NCI-H2081 treated with DMSO at 0.1 percent for 48 hours (cell line): ENCODE measurements around the gene HS3ST5.
"Not testable (repeated sequence)": the region's sequence is repeated elsewhere in the genome, so short reads cannot be mapped to it uniquely, and the experiment has no call there.

Experiments
- DNase-seq: peaks from one replicate; lab custom pipeline; 2025; lab: John Stamatoyannopoulos, UW

The HS3ST5 gene

DNA sequence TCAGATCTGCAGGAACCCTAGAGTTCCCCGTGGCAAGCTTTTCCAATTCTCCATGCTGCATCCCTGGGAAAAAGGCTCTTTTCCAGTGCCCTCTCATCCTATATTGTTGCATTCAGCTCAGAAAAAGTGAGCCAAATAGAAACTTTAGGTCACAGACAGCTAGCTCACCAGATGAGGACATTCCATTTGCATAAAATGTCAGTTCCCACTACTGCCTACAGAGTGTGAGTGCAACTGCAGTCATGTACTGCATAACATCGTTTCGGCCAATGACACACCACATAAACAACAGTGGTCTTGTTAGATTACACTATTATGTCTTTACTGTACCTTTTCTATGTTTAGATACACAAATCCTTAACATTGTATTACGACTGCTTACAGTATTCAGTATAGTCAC, 8.6 kb downstream of the HS3ST5 start:
- no peak for DNase-seq

DNA sequence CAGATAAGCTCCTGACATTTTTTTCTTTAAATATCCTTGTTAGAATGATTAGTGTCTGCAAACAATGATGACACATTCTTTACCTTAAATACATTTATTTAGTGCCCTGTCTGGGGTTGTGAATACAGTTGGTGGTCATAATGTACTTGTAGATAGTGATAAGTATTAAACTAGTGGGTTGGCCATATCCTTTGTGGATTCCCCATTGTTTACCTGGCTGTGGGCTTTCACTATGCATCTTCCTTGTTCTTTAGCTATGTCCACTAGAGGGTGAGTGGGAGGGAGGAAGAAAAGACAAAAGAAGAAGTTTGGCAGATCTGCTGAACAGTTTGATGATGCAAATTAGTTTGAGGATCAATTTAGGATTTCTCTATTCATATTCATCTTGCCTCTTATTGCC, 15.7 kb downstream of the HS3ST5 start:
- DNase-seq: no peak

DNA sequence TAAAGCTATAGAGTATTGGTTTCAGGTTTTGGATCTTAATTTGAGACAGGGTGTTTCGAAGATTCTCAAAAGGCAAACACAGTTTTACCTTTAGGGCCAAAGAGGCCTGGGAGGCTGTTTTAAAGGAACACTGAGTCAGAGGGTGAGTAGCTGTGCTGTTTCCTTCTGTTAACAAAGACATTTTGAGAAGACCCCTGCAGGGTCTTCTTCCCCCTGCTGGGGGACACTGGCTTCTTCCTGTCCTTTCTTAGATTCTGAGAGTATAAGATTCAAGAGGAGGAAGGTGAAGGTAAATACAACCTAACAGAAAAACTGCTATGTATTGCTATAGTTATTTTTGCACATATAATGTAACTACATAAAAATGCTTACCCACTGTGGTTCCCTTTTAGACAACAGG, 19.0 kb downstream of the HS3ST5 start:
- DNase-seq: no peak

DNA sequence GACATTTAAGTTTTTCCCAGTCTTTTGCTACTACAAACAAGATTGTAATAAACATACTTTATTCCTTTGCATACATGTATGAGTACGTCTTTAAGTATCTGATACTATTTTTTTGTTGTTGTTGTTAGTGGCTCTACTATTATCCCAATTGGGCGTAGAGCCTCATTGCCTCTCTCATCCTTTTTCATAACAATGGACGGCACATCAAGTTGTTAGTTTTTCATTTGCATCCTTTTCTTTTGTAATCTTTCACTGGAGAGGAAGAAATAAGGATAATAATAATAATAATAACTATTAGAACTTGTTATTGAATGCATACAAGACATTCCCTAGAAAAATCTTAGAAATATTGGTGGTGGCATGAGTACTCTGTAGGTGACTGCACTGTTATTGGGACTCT, 23.1 kb downstream of the HS3ST5 start:
- DNase-seq: no peak

DNA sequence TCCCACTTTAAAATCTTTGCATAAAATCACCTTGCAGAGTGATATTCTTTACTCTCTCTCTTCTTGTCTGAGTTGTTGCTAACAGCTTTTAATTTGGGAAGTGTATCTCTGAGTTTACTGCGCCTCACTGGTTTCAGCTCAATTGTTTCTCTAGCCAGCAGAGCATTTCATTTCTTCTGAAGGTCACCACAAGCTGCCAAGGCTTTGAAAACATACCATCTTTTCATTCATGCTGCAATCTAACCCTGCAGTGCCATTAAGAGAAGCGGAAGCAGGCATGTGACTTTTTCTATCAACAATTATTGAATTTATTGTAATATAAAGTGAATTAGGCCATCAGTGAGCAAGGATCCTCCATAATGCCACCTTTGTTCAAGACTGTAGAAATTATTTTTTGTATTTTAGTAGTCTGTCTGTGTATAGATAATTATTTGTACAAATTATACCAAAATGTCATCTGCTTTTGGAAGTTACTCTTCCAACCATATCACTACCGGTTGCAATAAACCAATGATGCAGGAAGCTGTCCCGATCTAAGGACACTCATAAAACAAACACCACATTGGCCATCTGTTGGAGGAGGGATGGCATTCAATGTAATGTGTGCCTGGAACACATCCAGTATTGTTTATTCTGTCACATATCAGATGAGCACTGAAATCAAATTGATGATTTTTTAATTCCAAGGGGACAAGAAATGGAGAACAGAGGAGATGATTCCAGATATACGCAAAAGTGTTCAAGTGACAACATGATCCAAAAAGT, 26.8 kb downstream of the HS3ST5 start:
- DNase-seq: no peak

DNA sequence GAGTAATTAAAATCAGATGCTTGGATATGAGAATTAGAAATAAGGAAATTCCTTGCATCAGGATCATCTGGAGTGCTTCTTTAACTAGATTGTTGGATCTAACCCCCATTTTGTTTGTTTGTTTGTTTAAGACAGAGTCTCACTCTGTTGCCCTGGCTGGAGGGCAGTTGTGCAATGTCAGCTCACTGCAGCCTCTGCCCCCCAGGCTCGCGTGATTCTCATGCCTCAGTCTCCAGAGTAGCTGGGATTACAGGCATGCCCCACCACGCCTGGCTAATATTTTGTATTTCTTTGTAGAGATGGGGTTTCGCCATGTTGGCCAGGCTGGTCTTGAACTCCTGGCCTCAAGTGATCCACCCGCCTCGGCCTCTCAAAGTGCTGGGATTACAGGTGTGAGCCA, 29.0 kb downstream of the HS3ST5 start:
- DNase-seq: not testable (repeated sequence)

DNA sequence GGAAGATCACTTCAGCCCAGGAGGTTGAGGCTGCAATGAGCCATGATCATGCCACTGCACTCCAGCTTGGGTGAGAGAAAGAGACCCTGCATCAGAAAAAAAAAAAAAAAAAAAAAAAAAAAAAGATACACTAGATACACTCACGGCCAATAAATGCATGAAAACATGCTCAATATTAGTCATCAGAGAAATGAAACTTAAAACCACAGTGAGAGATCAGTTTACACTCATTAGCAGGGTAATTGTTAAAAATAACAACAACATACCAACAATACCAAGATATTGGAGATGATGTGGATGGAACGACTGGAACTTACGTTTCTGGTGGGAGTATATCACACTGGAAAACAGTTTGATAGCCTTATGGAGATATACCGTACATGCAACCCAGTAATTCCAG, 29.9 kb downstream of the HS3ST5 start:
- no peak for DNase-seq

DNA sequence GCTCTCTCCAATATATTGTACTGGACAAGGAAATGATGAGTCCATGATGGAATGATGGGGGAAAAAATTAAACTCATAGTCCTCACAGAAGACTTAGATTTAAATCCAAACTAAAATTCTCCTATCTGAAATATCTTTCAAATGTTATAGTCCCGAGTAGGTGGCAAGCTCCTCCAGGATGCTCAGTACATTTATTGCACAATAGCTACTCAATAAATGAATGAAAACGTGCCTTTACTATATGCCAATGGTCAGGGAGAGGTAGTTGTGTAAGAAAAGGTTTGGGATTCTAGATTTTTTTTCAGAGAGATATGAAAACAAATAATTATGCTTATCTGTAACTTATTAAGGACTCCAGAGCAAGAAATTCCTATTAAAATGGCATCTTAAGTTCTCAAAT, 32.8 kb downstream of the HS3ST5 start:
- DNase-seq: no peak

DNA sequence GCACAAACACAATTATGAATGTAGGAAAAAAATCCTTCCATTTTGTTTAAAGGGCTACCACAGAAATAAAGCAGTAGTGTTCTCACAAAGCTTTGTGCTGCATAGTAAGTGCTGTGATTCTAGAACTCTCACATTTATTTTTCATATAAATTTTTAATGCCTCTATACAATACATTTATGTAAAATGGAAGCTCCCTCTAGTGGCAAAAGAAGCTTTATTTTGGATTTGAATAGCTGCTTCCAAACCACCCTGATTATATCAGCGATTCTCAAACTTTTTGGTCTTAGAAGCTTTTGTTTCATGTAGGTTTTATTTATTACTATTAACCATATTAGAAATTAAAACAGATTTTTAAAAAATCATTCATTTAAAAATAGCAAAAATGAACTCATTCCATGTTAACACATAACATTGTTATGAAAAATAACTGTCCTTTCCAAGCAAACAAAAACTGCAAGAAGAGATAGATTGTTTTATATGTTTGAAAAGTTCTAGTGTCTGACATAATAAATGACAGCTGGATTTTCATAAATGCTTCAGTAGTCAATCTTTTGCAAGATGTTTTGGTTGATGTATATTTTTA, 38.4 kb downstream of the HS3ST5 start:
- no peak for DNase-seq

DNA sequence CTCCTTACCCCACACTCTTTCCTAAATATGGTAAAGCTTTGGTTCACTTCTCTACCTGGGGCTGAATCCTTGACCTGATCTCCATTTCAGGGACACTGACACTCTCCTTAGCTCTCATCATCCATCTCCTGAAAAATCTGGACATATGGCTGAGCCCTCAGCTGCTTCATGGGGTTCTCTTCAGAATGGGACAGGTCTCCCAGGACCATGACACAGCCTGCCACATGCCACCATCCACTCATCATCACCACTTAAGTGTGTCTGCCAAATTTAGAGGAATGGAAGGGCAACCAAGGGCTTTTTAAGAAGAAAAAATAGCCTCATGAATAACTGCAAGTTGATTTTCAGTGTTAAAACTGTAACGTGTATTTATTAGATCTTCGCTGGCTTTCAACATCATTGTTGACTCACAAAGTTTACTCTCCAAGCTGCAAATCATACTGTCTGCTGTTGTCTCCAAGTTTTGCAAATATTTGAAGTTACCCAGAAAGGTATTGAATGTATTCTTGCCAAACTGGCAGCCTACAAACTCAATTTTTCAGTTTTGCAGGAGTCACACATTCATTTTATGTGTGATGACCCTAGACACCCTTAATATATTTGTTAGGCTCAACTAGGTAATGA, 41.1 kb downstream of the HS3ST5 start:
- DNase-seq: no peak

DNA sequence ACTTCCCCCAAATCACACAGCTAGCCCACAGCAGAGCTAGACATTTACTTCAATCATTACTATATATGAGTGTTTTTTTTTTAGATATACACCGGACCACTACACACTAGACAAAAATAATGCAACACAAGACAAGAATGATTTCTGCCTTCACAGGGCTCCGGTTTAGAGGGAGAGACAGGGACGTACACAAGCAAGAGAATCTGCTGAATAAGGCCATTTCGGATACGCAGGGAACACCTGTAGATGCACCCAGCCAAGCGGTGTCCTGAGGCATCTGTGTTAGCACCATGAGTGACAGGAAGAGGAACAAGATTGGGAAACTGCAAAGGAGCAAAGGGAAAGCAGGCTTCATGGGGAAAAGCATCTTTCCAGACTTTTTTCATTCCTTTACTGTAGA, 45.7 kb downstream of the HS3ST5 start:
- DNase-seq: no peak

DNA sequence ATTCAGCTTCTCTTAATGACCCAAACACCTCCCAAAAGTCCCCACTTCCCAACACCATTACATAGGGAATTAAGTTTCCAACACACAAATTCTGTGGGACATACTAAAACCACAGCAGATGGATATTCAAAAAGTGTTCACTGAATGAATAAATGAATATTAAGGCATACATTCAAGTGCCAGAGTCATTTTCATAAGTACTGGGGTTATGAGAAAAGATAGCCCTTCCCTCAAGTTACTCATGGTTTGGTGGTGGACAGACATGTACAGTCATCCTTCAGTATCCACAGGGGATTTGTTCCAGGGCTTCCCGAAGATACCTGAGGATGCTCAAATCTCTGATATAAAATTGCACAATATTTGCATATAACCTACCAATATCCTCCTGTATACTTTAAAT, 50.4 kb downstream of the HS3ST5 start:
- no peak for DNase-seq

DNA sequence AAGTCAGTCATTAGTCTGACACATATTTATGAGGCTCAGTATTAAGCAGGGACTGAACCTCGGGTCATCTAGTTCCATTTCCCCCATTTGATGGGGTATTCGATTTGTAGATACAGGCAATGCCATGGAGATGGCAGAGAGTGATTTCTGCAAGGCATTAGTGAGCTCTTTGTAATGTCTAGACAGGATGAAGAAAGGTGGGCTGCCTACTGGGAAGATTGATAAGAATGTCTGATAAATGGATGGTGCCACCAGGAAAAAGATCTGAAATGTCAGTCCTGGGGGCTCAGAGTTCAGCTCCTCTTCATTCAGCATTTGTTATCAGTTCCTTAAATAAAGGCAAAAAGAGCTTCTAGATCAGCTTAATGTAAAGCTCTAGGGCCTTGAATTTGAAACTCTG, 51.4 kb downstream of the HS3ST5 start:
- DNase-seq: no peak

DNA sequence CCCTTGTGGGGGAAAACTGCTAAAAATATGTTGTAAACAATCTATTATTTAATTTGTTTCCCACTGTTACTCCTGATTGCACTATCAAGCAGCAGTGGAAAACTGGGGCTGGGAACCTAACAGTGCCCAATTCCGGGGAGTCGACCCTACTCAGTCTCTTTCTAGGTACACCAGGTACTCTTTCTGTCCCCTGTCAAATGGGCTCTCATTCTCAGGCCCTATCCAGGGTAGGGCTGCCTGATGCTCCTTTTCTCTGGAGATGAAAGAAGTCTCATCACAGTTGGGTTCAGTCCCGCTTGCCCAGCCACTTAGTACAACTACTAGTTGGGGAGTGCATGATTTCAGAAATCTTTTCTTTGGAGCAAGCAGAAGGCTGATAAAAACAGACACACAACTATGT, 52.0 kb downstream of the HS3ST5 start:
- no peak for DNase-seq

DNA sequence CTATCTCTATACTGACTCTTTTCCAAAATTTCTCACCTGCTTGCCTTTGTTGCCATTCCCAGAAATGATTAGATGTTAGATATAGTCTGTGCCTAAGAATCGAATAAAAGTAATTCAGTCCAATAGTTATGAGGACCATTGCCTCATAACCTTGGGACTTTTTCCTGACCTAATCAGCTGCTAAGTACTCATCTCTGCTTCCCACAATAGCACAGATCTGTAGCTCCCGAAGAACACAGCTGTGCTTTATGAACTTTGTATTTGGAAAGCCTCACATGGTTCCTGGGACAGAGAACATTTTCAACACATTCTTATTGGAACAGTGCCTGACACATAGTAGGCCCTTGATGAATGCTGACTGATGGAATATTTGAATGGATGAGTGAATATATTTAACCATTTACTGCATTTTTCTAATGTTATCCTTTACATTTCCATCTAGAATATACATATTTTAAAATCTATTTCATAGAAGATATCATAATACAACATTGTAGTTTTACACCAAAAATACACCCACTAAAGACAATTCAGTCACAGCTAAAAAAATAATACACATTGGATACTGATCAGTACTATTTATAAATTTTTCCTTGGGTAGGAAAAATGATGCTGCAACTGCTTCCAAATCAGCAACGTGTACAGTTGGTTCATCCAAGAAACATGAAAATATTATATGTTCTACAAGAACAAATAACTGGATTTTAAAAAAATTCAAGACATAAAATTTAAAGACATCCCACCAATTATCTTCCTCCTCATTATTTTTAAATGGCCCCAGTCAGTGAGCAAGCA, 53.9 kb downstream of the HS3ST5 start:
- no peak for DNase-seq

DNA sequence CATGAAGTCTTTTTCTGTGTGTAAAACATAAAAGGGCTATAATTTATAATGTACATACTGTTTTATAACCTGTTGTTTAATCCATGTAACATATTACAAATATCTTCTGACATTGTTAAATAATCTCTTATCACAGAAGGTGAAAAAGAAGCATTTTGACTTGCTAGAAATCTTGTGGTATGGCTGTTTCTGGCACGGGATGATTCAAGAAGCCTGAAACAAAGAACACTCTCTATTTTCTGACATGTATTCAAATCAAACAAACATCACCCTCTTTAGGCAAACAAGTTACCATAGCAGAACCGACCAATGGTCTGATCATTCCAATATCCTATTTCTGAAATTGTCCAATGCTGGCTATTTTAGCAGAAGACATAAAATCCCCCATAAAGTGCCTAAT, 55.4 kb downstream of the HS3ST5 start:
- no peak for DNase-seq

DNA sequence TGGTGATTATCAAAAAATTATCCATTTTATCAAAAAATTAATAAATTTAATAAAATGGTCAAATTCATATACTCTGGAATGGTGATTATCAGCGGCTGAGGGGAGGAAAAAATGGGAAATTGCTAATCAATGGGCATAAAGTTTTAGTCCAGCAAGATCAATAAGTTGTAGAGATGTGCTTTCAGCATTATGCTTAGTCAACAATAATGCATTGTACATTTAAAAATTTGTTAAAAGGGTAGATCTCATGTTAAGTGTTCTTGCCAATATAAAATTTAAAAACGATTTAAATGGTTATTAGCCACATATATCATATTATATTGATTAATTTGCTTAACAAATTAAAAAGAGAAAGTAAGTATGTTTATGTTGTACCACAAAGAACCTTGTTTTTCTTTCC, 56.6 kb downstream of the HS3ST5 start:
- DNase-seq: no peak

DNA sequence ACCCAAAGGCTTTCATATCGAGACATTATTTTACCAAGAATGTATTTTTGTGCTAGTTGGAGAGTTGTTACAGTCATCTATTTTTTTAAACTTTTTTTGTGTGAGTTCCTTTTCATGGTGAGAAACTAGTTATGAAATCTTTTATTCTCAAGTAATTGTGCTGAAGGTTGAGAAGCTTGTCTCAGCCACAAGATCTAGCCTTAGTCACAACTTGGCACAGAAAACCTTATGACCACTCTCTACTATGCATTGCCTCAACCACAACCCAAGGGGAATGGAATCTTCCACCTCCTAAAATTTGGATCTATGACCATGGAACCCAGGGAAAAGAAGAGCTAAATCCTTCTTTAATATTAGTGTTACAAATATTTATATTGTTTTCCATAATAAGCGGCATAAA, 58.5 kb downstream of the HS3ST5 start:
- DNase-seq: no peak

DNA sequence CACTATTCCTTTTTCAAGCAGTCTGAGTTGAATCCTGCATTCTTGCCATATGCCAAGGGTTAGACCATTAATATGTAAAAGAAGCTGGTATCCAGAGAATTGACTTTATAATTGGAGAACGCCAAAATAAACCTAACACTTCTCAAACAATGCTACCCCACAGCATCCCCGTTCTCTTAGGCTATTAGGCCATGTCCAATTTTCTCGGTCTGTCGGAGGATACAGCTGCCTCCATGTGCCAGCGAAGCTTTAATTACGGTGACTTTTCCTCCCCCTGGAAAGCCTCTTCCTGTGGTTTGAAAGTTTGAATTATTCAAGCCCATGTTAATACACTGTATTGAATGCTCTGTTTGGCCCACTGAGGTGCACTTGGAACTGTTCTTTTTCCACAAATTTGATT, 60.5 kb downstream of the HS3ST5 start:
- DNase-seq: no peak

DNA sequence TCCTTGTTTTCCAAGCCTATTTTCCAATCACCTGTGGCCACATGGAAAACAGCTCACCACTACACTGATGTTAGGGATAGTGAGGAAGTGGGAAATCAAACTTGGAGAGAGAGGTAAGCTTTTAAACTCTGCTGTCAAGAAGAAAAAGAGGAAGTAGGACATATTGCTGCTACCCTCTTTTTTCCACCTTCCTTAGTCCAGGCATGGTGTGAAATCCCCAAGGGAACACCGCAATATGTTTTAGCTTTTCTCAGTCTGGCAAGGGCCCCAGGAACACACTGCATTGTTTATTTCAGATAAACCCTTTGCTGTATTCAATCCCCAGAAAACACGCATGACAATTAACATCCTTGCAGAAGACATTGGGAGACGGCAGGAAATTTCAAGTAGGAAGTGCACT, 61.3 kb downstream of the HS3ST5 start:
- no peak for DNase-seq

DNA sequence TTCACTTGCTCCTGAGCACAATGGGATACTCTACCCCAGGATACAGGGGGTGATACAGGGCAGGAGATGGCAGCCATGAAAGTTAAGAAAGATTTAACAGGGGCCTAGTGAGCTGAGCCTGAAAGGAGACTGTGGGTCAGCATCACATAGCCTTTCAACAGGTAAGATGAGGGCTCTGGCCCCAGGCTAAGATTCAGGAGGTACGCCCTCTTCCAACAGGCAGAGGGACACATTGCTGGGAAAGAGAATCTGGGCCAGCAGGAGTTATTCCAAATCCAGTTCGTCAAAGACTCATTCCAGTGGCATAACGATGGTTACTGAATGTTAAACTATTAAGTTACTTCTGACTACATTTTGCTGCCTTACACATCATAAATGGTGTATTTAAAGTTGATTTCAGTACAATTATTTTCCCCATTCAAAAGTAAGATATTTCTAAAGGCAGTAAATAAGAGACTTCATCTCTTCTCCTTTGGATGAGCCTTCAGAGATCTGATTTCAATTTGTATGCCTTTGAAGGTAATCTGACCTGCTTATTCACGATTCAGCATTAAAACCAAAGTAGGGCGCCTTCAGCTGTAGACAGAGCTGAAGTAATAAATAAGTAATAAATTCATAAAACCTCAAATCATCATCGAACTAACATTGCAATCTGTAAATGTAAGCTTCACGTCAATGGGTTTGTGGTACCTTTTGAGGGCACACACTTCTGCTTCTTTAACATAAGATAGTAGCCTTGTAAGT, 62.4 kb downstream of the HS3ST5 start:
- DNase-seq: no peak

DNA sequence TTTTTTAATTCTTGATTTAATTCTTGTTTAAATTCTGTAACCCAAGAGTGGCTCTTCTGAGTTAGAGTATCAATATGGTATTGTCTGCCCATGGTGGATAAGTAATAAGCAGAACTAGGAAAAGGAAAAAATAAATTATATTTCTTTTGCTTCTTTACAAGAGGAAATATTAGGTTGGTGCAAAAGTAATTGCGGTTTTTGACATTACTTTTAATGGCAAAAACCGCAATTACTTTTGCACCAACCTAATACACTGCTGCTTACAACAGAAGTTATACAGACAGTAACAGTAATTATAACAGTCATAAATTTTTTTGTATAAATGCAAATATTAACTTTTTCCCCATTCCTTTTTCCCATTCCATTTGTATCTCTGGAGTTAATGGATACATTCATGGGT, 65.6 kb downstream of the HS3ST5 start:
- no peak for DNase-seq
